ENCODE data around the gene SYK. TPM values are rescaled to one million over a fixed set of nuclear protein-coding genes. Genes with fewer than 3 reads are reported as not detected.

The SYK gene
- polyA plus RNA-seq, 1 donor = 2.5 TPM

GRCh38 chr9:90825586-90825985 is 24.0 kb downstream of the SYK start:
- DNase-seq (ENCODE audit: low read depth) = no peak

- no peak for DNase-seq (ENCODE audit: low read depth)
Observed at GRCh38 chr9:90826326-90827020, 24.9 kb downstream of the SYK start.

GRCh38 chr9:90827181-90827871 is 25.7 kb downstream of the SYK start:
- no peak for DNase-seq (ENCODE audit: low read depth)

GRCh38 chr9:90830051-90830450 is 28.4 kb downstream of the SYK start:
- DNase-seq (ENCODE audit: low read depth) = no peak

- DNase-seq (ENCODE audit: low read depth) = no peak
Observed at GRCh38 chr9:90830977-90831376, 29.4 kb downstream of the SYK start.

- no peak for DNase-seq (ENCODE audit: low read depth)
Observed at GRCh38 chr9:90832261-90832660, 30.6 kb downstream of the SYK start.

GRCh38 chr9:90834828-90835595 is 33.4 kb downstream of the SYK start:
- no peak for DNase-seq (ENCODE audit: low read depth)

- no peak for DNase-seq (ENCODE audit: low read depth)
Observed at GRCh38 chr9:90836411-90837080, 34.9 kb downstream of the SYK start.

GRCh38 chr9:90838098-90838497 is 36.5 kb downstream of the SYK start:
- DNase-seq (ENCODE audit: low read depth) = no peak

- no peak for DNase-seq (ENCODE audit: low read depth)
Observed at GRCh38 chr9:90838581-90839154, 37.0 kb downstream of the SYK start.

GRCh38 chr9:90839183-90839728 is 37.6 kb downstream of the SYK start:
- no peak for DNase-seq (ENCODE audit: low read depth)

GRCh38 chr9:90840696-90841095 is 39.1 kb downstream of the SYK start:
- no peak for DNase-seq (ENCODE audit: low read depth)

GRCh38 chr9:90841213-90841612 is 39.6 kb downstream of the SYK start:
- no peak for DNase-seq (ENCODE audit: low read depth)

- no peak for DNase-seq (ENCODE audit: low read depth)
Observed at GRCh38 chr9:90841615-90842014, 40.0 kb downstream of the SYK start.

GRCh38 chr9:90842176-90842777 is 40.7 kb downstream of the SYK start:
- no peak for DNase-seq (ENCODE audit: low read depth)

GRCh38 chr9:90842996-90843395 is 41.4 kb downstream of the SYK start:
- no peak for DNase-seq (ENCODE audit: low read depth)

GRCh38 chr9:90843525-90843924 is 41.9 kb downstream of the SYK start:
- no peak for DNase-seq (ENCODE audit: low read depth)

GRCh38 chr9:90844326-90844725 is 42.7 kb downstream of the SYK start:
- DNase-seq (ENCODE audit: low read depth) = no peak

GRCh38 chr9:90846770-90847419 is 45.3 kb downstream of the SYK start:
- no peak for DNase-seq (ENCODE audit: low read depth)

GRCh38 chr9:90847971-90848370 is 46.4 kb downstream of the SYK start:
- DNase-seq (ENCODE audit: low read depth) = no peak

GRCh38 chr9:90848866-90849265 is 47.2 kb downstream of the SYK start:
- DNase-seq (ENCODE audit: low read depth) = no peak

All from forelimb muscle (tissue), 1 donor.